GM23248 (cell line): ENCODE data around the gene SSRP1.

Source experiments
- EZH2 ChIP-seq: fragments of 200-600 bp; sonication (generic); IDR thresholded peaks from 2 replicates; pipeline ENCODE4 v1.6.1; 2018; ENCODE audit warnings: antibody characterized with exemption, mild to moderate bottlenecking; ENCODE audit not compliant: insufficient read depth, poor library complexity, severe bottlenecking
- EZH2phosphoT487 ChIP-seq: fragments of 200-600 bp; sonication (generic); IDR thresholded peaks from 2 replicates; pipeline ENCODE4 v1.6.1; 2018; ENCODE audit warnings: antibody characterized with exemption, moderate library complexity, mild to moderate bottlenecking, low read depth; ENCODE audit not compliant: insufficient read depth

DNA sequence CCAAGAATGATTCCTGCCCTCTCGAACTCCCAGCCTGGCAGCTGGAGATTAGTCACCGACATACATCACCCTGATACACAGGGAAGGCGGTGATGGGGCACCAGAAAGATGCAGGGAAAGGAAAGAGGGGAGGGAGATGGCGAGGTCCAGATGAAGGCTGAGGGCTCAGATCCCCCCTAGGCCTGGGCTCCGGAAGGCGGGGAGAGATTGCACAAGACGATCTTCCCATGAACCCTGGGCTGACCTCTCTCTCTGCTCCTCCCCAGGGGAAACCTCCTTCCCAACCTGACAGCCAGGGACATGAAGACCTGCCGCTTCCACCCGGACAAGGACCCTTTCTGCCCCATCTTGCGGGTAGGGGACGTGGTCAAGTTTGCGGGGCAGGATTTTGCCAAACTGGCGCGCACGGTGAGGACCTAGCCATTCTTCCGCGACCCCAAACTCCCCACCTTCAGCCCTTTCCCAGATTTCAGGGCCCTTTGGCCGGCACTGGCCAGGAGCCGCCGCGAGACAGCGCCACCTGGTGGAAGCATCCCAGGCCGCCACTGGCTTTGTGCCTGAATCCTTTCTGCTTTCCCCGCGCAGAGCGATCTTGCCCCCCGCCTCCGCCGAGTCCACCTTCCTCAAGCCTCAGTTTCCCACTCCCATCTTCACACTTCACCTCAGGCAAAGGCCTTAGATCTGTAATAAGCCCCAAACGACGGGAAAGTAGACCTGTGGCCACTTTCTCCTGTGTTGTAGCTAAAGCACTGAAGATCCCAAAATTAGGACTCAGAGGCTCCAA, 14.0 kb upstream of the SSRP1 start:
- TF ChIP-seq EZH2 = no peak
- no peak for TF ChIP-seq EZH2phosphoT487
